ENCODE data around the gene M1AP. TPM values are rescaled to one million over a fixed set of nuclear protein-coding genes. Genes with fewer than 3 reads are reported as not detected.
A peak's percentile ranks its signal among the peaks of the same experiment; 100 is the strongest.

The M1AP gene
- total and polyA plus RNA-seq, 10 donors: 0.26 to 2.0 (median 0.65) TPM

DNA sequence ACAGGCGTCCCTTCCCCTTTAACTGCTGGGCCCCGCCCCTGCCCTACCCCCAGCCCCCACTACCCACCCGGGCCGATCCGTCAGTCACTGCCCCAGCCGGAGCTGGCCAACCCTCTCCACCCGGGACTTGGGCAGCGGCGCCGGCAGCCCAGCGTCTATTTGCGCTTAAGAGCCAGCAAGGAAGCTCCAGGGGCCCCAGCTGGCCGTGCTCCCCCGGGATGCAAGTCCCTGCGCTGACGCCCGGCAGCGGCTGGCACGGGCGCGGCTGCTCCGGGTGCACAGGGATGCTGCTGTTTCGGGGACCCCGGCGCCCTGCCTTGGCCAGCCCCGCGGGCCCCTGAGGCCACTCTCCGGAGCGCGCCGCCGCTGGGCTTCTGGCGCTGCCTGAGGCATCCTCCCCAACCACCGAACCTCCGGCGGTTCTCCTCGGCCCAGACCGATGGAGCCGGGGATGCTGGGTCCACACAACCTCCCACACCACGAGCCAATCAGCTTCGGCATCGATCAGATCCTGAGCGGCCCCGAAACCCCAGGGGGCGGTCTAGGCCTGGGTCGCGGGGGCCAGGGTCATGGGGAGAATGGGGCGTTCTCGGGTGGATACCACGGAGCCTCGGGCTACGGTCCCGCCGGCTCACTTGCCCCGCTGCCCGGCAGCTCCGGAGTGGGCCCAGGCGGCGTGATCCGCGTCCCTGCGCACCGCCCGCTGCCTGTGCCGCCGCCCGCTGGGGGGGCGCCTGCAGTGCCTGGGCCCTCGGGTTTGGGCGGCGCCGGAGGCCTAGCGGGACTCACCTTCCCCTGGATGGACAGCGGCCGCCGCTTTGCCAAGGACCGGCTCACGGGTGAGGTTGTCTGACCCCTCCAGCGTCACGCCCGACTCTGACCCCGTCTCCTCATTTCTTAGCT, 133.5 kb downstream of the M1AP start, which contains the start of gene TLX2:
Gene TLX2, plus strand, starts transcription at position 83 of the 903 bp plus-strand sequence. Its CDS starts 357 bp downstream, at position 440.
- peak; percentile 78 for DNase-seq
- Histone ChIP-seq H3K4me1 (peaks cover 20 to 41% (median 37%) of the 10 kb centered on the region in 6 donors), H3K27me3 (replicated peaks in 1 of 7) (peaks cover 23 to 98% (median 90%) of the 10 kb centered on the region in 7 donors), H3K4me3 (peak within 1 kb of the TSS in 6 of 8 donors; percentile 16 to 71 (median 52)), H3K27ac (no peak within 1 kb of the TSS), H3K9me3 (no peaks in the 10 kb centered on the region), H3K36me3 (no peaks in the 10 kb centered on the region)
- TF ChIP-seq POLR2A (IDR thresholded peaks at IDR 0.05) (no peak), POLR2AphosphoS5 (IDR thresholded peaks at IDR 0.05) (no peak), CTCF (IDR thresholded peaks at IDR 0.05 in 8 of 11, conservative IDR thresholded peaks at IDR 0.05 in 3 of 11) (no peak)
- intact Hi-C loops (cut with DNase I; ENCODE audit: low total_unique reads): no loop called here
- 2 to 6% (median 3%) methylated on average over 26 to 82 of the region's 82 CpGs for WGBS, 5 donors

DNA sequence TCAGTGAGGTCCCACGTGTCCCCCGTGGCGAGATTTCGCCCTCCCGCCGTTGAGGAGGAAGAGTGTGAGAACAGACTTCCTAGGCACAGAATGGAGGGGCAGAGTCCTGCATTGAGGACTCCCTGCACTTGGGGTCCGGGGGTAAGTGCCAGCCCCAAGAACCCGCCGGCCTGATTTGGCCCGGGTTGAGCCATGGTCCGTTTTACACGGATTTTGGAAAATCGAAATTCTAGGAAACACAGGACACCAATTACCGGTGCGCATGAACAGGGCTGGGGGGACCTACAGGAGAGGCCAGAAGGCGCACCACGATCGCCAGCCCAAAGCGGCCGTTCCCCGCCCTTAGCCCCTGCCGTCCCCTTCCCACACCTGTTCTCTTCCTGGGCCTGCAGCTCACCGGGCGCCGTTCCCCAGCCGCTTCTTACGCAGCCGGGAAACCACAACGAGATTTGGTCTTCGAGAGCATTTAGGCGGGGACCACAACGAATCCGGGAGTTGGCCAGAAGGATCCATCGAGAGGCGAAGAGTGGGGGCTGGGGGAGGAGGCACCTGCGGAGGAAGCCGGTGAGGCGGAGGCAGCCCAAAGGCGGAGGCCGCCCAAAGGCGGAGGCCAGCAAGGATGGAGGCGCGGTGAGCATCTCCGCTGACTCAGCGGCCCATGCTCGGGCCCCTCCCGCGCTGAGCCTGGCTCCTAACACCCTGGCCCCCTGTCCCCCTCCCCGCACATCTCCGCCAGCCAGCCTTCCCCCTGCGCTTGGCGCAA, 134.3 kb downstream of the M1AP start:
- H3K36me3 ChIP-seq: no peaks in the 10 kb centered on the region
- intact Hi-C loops (cut with DNase I; ENCODE audit: low total_unique reads): no loop called here
- H3K9me3 ChIP-seq: no peaks in the 10 kb centered on the region
- 5 to 8% (median 6%) methylated on average over 23 to 52 of the region's 52 CpGs for WGBS, 5 donors
- peak; percentile 63 for DNase-seq
- H3K4me1 ChIP-seq: peaks cover 20 to 41% (median 37%) of the 10 kb centered on the region in 6 donors
- TF ChIP-seq POLR2AphosphoS5 (IDR thresholded peaks at IDR 0.05): peak; percentile 64 to 79 (median 72)
- no peak for TF ChIP-seq CTCF (IDR thresholded peaks at IDR 0.05 in 8 of 11, conservative IDR thresholded peaks at IDR 0.05 in 3 of 11)
- H3K27ac ChIP-seq: no peak overlapping the region
- peak overlapping the region in 5 of 8 donors; percentile 14 to 71 (median 52) for H3K4me3 ChIP-seq
- peaks cover 23 to 90% (median 81%) of the 10 kb centered on the region in 7 donors for H3K27me3 ChIP-seq (replicated peaks in 1 of 7)

- peaks cover 20 to 48% (median 42%) of the 10 kb centered on the region in 6 donors for H3K4me1 ChIP-seq
- H3K36me3 ChIP-seq: no peaks in the 10 kb centered on the region
- H3K4me3 ChIP-seq: peak overlapping the region in 1 of 8 donors; percentile 71
- WGBS, 5 donors: 10 to 27% (median 11%) methylated on average over 18 to 36 of the region's 36 CpGs
- no peak overlapping the region for H3K27ac ChIP-seq
- no peaks in the 10 kb centered on the region for H3K9me3 ChIP-seq
- H3K27me3 ChIP-seq (replicated peaks in 1 of 7): peaks cover 23 to 82% (median 73%) of the 10 kb centered on the region in 7 donors
- DNase-seq: peak; percentile 72
- intact Hi-C loops (cut with DNase I; ENCODE audit: low total_unique reads): no loop called here
- TF ChIP-seq POLR2AphosphoS5 (IDR thresholded peaks at IDR 0.05): no peak
- TF ChIP-seq POLR2A (IDR thresholded peaks at IDR 0.05): no peak
- TF ChIP-seq CTCF (IDR thresholded peaks at IDR 0.05 in 8 of 11, conservative IDR thresholded peaks at IDR 0.05 in 3 of 11): no peak
Observed at GRCh38 chr2:74512744-74513604, 135.2 kb downstream of the M1AP start.

Data from spleen (tissue), 11 donors.